ENCODE measurements around the gene CHRDL2.
A peak's percentile ranks its signal among the peaks of the same experiment; 100 is the strongest.
"Not testable (repeated sequence)": the region's sequence is repeated elsewhere in the genome, so short reads cannot be mapped to it uniquely, and the experiment has no call there.

Gene CHRDL2

DNA sequence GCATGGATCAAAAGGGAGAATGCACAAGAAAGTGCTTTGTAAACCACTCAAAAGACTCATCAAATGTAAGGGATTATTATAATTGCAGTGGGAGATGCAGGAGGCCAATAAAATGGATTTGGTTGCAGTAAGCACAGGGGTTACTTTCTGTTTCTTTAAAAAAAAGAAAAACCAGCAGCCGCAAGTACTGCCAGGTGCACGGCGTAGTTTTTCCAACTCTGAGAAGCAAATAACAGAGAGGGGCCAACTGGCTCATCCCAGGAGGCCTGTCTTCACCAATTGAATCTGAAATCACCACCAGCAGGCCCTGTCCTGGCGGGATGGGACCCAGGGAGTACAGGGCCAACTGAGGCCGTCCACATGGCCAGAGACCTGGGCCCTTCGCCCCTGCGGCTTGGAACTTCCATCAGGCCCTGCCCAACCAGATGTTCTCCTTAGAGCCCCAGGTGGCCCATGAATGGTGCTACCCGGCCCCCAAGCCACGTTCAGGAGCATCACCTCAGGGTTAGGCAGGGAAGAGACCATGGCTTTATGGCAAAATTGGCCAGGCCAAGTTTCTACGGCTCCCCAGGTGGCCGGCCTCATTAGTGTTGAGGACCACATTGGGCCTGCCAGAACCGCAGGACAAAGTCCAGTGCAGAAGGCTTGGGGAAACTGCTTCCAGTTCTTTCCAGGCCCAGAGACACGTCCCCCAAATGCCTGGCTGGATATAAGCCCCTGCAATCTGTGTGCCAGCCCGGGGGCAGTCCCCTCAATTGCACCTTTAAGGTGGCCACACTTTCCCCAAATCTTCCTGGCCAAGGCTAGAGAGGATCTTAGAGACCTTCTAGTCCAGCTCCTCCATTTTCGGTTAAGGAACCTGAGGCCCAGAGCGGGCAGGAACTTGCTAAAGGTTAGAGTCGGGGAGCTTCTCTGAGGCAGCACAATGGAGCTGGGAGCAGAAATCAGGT, 61.7 kb downstream of the CHRDL2 start:
- no peak for DNase-seq

DNA sequence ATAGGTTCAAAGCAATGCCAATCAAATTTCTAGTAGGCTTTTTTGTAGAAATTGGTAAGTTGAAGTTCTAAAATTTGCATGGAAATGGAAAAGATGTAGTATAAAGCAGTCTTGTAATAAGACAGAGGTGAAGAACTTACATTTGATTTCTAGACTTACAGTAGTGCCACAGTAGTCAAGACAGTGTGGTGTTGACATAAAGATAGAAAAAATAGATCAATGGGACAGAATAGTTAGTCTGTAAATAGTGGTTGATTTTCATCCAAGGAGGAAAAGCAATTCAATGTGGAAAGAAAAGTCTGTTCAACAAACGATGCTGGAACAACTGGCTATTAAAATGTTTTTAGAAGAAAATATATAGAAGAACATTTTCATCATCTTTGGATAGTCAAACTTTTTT, 67.9 kb downstream of the CHRDL2 start:
- DNase-seq: no peak

DNA sequence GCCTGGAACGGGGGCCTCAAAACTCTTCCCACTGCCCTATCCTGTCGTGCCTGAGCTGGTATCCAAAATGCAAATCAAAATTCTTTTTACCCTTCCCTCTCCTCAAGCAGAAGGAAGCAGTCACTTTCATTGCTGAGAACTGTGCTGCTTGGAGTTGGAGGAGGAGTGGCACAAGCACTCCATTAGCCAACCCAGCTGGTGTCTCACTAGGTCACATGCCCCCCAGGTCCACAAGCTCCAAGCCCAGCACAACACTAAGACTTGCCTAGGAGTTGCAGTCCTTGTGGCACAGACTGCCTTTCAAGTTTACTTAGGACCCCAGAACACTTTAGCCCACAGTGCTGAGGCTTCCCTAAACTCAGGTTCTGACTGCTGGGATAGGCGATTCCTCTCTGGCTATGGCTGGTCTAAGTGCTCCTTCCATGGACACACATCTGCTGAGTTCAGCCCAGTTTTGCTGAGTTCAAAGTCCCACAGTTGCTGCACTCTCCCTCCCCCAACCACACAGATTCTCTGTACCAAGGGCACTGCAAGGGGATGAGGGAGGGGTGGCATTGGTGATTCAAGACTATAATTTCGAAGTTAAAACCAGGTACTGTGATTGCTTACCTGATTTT, 68.6 kb downstream of the CHRDL2 start:
- no peak for DNase-seq

DNA sequence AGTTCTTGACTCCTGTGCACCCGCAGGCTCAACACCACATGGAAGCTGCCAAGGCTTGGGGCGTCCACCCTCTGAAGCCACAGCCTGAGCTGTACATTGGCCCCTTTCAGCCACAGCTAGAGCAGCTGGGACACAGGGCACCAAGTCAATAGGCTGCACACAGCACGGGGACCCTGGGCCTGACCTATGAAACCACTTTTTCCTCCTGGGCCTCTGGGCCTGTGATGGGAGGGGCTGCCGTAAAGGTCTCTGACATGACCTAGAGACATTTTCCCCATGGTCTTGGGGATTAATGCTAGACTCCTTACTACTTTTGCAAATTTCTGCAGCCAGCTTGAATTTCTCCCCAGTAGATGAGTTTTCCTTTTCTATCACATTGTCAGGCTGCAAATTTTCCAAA, 72.1 kb downstream of the CHRDL2 start:
- DNase-seq: not testable (repeated sequence)

DNA sequence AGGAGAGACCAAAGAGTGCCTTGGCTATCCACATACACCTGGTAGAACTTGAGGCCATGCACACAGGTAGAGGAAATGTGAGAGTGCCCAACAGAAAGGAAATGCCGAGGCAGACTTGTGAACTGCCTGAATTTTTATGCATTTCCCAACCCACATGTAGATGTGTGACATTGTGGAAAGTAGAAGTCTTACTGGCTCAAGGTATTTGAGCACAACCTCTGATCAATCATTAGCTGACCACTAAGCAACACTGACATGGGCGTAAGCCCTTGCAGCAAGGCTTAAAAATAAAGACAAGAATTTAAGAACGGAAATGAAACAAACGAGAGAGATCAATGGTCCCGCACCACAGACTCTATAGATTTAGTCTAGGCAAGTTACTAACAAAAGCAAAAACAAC, 76.2 kb downstream of the CHRDL2 start:
- no peak for DNase-seq

DNA sequence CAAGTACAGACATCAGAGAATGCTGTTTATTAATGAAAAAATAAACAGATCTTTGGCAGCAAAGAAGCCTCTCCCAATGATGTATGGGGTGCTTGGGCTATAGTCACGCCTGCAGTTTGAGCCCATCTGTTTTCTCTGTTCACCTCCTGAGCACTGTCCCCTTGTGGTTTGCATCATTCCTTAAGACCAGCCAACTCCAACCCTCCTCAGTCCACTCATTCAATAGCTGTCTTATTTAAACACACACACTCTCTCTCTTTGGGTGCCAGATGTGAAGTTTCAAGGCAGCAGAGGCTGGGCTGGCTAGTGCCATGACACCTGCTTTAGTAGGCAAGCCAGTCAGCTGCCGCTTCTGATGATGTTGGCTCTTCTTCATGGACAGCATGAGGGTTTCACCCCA, 80.7 kb downstream of the CHRDL2 start:
- peak; percentile 95 for DNase-seq

DNA sequence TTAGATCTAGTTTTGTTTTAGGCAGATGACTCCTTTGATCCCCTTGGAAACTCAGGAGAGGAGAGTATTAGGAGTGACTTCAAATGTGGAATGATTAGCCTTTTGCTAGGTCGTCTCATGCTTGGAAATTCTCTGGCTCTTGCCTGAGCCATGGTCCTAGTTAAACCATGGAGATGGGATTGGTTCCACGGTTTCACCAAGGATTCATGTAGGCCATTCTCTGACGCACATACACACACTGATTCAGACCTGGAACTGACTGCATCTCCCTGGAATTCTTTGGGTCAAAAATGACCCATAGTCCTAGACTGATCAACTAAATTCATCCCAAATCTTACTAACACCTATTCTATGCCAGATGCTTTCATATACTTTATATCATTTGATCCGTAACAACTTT, 82.3 kb downstream of the CHRDL2 start:
- peak; percentile 79 for DNase-seq

DNA sequence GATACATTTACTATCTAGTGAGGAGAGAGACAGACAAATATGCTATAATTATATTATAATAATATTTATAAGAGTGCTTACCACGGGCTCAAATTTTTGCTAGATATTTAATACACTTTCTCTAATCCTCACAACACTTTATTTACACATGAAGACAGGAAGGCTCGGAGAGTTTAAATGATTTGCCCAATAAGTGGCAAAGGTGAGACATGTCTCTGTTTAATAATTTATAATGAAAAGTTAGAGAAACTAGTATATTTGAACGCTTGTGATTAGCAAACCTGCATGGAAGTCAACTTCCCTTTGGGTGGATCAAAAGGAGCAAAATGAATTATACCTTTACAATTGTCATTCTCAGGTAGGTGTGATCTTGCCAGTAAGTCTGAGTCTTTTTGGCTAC, 83.4 kb downstream of the CHRDL2 start:
- no peak for DNase-seq

DNA sequence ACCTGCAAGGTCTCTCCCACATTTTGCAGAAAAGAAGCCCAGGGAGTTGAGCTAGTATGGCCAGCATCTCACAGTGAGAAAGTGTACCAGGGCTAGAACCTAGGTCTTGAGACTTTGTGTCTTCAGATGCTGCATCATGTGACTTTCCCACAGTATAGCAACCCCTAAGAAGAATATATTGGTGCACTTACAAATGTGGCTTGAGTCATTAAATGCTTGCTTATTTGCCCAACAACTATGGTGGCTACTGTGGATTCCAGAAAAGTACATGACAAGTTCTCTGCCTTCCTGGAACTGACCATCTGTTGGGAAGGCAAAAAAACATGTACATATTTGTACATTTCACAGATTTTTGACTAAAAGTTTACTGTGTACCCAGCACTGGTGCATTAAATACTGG, 83.8 kb downstream of the CHRDL2 start:
- DNase-seq: peak; percentile 45

DNA sequence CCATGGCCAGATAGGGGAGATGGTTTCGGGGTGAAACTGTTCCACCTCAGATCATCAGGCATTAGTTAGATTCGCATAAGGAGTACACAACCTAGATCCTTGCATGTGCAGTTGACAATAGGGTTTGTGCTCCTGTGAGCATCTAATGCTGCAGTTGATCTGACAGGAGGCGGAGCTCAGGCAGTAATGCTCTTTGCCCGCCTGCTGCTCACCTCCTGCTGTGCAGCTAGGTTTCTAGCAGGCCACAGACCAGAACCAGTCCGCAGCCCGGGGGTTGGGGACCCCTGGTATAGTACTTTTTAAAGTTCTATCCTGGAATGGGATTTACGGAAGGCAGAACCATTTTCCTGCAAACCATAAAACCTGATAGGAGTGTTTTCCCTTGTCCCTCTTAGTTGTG, 84.3 kb downstream of the CHRDL2 start:
- no peak for DNase-seq
